ENCODE data around the gene SOX12.

The SOX12 gene

DNA sequence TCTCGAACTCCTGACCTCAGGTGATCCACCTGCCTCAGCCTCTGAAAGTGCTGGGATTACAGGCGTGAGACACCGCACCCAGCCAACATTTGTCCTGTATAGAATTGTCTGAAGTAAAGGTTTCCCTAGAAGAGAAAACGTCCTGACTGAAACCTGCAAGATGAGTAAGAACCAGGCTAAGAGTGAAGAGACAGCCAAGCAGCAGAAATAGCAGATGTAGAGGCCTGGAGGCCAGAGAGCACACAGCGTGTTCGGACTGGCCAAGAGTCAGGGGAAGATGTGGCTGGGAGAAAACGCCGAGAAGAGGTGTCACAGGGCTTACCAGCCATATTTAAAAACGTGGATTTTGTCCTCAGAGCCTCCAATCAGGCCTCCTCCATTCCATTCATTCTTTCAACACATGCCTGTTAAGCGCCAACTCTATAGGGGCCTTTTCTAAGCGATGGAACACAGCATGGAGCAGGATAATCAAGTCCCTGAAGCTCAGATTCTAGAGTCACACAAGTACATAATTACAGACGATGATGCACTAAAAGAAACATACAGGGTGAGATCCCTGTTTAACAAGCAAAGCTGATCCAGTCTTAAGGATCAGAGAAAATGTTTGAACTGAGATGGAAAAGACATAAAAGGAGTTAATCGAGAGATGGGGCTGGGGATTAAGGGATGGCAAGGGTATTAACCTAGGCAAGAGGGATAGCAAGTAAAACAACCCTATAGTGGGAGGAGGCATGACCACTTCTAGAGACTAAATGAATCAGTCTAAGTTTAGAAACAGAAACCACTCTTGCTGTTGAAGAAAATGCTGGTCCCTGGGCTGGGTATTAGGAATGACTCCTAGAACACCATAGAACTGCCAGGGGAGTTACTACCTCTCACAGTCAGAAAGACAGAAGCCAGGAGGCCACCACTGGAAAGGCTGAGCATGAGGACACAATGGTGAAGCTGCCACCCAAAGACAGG, 23.2 kb upstream of the SOX12 start:
- DNase-seq (ENCODE audit: low read depth in 2 of 2) = no peak

DNA sequence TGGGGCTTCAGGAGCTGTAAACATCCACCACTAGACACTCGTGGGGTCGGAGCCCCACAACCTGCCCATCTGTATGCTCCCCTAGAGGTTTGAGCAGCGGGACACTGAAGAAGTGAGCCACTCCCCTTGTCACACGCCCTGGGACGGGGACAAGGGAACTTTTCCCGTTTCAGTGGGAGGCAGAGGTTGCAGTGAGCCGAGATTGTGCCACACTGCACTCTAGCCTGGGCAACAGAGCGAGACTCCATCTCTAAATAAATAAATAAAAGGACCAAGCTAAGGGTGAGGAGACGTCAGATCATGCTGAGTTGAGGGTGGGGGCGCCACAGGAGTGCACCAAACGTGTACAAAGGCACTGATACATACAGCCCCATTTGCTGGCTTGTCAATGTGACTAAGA, 19.6 kb upstream of the SOX12 start:
- no peak for DNase-seq (ENCODE audit: low read depth in 2 of 2)

DNA sequence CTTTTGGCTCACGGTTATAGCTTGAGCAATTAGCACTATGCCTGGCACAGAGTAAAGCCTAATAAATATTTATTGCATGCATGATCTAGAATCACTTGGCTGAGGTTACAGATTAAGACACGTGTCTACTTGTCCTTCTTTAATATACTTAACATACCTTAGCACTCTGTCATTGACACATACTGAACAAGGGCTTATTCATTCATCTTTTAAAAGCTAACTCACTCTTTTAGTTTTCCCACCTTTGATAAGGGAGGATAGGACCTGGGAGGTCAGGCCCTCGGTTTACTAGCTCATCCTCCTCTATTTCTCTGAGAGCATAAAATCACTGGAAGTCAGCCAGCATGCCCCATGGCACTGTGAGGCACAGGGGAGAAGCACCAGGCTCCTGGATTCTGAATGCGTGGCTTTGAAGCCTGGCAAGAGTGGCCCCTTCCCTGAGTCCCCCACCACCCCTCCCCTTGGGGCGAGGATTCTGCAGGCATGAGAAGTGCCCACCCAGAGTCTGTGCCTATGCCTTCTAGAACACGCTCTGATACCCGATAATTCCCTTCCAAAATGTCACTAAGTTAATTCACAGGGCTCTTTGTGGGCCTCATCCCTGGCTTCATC, 16.8 kb upstream of the SOX12 start:
- DNase-seq (ENCODE audit: low read depth in 2 of 2) = no peak

DNA sequence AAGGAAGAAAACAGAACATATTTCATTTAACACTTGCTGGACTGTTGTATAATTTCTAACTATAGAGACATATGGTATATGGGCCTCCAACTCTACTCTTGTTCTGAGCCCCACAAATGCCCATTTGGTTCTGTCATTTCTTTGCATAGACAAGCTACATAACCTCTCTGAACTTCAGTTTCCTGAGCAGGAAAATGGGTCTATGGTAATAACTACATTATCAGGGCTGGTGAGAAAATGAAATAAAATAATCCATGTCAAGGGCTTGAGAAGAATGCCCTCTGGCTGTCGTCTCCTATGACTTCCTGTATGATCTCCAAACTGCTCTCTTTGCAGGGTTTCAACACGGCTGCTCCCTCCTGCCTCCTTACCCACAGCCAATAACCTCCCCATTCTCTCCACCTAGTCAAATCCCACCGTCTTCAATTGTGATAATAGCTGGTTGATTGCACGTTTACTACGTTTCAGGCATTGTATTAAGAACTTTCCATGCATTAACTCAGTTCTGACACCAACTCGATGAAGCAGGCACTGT, 16.0 kb upstream of the SOX12 start:
- DNase-seq (ENCODE audit: low read depth in 2 of 2) = no peak

DNA sequence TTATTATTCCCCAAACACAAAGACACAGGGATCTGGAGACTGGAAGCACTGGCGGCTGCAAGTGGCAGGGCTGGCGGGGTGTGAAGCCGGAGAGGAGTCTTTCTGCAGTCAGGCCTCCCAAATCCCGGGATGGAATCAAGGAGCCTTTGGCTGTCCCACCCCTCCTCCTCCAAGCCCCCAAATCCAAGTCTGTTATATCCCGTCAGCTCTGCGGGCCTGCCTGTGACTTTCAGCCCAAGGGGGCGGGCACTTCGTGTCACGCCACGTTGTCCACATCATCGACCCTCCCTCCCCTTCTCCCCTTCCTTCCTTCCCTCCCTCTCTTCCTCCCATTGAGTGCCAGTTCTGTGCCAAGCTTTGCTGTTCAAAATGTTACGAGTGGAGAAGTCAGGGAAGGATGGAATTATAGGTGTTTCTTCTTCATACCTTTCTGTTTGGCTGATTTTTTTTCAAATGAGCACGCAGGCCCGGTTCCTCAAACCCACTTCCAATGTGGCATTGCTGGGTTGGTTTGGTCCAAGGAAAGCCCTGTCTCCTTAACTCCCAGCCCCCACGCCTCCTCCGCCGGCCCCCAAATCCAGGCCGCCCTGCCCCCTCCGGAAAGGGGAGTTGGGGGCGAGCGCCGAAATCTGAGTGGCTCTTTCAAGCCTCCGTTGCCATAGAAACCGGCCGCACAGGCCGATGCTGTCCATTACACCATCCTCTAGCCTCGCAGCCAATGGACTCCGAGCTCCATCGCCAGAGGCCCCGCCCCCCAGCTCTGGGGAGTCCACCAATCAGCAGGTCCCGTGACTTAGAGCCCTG, 15.3 kb upstream of the SOX12 start:
- peak; percentile 86 to 87 for DNase-seq (ENCODE audit: low read depth in 2 of 2)

DNA sequence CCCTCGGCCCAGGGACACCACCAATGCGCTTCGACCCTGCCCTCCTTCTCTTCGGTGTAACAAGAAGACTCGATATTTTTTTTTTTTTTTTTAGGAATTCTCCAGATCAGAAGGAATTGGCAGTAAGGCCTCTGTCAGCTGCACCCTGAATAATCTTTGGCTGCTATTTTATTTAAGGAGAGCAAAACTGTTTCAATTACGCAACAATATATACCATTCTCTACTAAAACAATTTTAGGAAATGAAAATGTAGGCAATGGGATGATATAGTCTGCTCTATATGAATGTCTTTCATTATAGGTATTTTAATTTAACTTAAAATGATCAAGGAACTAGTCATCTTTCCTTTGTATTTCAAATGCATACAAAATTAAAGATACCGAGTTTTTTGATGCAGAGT, 14.7 kb upstream of the SOX12 start:
- no peak for DNase-seq (ENCODE audit: low read depth in 2 of 2)

DNA sequence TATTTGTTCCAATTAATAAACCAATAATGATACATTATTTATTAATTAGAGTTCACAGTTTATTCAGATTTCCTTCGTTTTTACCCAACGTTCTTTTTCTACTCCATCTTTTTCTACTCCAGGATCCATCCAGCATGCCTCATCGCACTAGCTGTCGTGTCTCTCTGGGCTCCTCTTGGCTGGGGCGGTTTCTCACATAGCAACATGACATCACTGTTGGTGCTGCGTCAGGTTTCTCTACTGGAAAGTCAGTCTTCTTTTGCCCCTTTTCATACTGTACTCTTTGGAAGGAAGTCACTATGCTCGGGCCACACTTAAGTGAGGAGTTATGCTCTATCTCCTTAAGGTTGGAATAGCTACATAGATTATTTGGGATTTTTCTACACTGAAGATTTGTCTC, 13.7 kb upstream of the SOX12 start:
- no peak for DNase-seq (ENCODE audit: low read depth in 2 of 2)

DNA sequence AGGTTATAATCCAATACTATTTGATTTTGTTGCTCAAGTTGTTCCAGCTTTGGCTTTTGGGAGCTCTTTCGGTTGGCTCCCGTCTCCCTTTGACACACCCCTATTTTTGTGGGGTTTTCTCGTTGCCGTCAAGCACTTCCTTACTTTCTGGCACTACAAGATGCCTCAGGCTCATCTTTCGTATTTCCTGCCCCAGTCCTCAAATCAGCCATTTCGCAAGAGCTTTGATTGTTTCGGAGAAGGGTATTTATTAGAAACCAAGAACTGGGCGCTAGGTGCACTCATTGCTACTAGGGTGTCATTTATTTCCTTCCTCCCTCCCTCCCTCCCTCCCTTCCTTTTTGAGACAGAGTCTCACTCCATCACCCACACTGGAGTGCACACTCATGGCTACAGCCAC, 13.3 kb upstream of the SOX12 start:
- DNase-seq (ENCODE audit: low read depth in 2 of 2) = no peak

DNA sequence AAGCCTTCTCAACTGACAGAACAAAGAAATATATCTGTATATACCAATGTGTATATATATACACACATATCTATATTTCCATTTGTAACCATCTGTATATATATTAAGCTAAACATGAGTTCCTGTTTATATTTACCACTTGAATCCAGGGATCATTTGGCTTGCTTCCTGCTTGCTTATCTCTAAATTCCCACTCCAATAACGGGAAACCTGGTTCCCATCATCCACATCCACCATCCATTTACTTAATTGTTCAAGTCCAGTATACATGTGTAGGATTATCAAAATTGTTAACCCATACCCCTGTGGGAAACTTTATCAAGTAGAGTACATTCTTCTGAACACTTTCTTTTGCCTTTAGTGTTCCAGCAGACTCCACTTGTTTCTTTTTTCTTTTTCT, 12.5 kb upstream of the SOX12 start:
- DNase-seq (ENCODE audit: low read depth in 2 of 2) = no peak

DNA sequence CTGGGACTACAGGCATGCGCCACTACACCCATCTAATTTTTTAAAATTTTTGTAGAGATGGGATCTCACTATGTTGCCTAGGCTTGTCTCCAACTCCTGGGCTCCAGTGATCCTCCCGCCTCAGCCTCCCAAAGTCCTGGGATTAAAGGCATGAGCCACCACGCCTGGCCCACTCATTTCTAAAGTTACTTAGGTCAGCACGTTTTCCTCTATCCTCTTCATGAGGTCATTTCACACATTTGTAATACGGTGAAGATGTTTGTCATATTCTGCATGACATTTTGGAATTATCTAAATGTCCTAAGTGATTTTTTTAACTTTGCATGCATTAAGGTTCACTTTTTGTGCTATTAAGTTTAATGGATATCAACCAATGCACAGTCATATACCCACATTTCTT, 11.9 kb upstream of the SOX12 start:
- DNase-seq (ENCODE audit: low read depth in 2 of 2) = no peak

DNA sequence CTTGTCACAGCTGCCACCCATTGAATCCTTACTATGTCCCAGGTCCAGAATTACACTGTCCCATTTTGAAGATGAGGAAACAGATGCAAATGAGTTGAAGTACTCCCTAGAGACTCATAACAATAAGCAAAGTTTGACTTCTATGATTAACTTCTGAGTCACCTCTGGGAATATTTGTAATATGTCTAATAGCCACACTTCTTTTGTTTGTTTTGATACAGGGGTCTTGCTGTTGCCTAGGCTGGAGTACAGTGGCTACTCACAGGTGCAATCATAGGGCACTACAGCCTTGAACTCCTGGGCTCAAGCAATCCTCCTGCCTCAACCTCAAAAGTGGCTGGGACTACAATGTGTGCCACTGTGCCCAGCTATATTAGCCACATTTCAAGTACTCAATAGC, 11.4 kb upstream of the SOX12 start:
- no peak for DNase-seq (ENCODE audit: low read depth in 2 of 2)

DNA sequence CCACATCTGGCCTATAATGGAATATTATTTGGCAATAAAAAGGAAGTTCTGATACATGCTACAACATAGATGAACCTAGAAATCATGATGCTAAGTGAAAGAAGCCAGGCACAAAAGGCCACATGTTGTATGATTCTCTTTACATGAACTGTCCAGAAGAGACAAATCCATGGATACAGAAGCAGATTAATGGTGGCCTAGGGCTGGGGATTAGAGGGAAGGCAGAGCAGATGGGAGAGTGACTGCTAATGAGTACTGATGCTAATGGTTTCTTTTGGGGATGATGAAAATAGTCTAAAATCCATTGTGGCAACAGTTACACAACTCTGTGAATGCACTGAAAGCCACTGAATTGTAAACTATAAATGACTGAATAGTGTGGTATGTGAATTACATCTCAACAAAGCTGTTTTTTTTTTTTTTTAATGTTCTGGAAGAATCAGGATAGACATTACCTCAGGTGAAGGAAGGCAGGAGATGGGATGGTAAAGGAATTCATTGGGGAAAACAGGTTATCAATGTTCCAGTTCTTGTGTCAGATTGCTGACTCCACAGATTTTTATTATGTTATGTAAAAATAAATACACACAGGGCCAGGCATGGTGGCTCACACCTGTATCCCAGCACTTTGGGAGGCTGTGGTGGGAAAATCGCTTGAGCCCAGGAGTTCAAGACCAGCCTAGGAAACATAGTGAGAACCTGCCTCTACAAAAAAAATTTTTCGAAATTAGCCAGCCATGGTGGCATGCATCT, 8.9 kb upstream of the SOX12 start:
- no peak for DNase-seq (ENCODE audit: low read depth in 2 of 2)

DNA sequence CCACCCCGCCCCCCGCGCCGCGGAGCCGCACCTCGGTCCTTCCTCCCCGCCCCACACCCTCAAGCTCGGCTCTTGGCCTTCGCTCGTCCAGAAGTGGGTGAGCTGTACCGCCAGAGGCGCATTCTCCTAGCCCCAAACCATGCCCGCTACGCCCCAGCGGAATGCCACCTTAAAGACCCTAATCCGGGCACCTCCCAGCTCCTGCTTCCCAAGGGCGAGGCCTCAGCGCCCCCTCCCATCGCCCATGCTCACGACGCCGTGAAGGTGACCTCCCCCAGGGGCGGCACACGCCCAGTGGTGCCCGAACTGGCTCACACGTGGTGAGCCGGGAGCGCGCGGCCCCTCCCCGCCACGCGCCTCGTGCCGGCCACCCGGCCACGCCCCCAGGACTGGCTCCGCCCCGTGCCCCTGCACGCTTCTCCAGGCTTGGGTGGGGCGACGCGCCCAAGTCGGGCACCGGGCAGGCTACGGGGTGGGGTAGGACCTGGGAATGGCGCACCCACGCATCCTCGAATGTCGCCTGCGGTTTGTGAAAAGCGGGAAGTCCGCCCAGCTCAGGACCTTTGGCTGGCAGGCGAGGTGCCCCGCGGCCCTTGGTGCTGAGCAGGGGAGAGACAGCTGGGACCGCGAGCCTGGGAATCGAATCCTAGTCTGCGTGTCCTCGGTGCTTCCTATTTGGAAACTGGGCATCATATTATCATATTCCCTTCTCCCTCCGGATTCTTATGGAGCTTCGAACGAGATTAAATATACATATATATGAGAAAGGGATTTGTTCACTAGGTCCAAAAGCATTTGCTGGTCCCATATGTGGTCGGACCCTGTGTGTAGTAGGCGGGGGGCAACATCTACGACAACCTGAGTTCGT, 941 bp upstream of the SOX12 start:
- peak; percentile 75 to 87 for DNase-seq (ENCODE audit: low read depth in 2 of 2)

DNA sequence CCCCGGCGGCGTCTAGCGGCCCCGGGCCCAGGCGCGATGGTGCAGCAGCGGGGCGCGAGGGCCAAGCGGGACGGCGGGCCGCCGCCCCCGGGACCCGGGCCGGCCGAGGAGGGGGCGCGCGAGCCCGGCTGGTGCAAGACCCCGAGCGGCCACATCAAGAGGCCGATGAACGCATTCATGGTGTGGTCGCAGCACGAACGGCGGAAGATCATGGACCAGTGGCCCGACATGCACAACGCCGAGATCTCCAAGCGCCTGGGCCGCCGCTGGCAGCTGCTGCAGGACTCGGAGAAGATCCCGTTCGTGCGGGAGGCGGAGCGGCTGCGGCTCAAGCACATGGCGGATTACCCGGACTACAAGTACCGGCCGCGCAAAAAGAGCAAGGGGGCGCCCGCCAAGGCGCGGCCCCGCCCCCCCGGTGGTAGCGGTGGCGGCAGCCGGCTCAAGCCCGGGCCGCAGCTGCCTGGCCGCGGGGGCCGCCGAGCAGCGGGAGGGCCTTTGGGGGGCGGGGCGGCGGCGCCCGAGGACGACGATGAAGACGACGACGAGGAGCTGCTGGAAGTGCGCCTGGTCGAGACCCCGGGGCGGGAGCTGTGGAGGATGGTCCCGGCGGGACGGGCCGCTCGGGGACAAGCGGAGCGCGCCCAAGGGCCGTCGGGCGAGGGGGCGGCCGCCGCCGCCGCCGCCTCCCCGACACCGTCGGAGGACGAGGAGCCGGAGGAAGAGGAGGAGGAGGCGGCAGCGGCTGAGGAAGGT, 715 bp downstream of the SOX12 start:
- no peak for DNase-seq (ENCODE audit: low read depth in 2 of 2)

DNA sequence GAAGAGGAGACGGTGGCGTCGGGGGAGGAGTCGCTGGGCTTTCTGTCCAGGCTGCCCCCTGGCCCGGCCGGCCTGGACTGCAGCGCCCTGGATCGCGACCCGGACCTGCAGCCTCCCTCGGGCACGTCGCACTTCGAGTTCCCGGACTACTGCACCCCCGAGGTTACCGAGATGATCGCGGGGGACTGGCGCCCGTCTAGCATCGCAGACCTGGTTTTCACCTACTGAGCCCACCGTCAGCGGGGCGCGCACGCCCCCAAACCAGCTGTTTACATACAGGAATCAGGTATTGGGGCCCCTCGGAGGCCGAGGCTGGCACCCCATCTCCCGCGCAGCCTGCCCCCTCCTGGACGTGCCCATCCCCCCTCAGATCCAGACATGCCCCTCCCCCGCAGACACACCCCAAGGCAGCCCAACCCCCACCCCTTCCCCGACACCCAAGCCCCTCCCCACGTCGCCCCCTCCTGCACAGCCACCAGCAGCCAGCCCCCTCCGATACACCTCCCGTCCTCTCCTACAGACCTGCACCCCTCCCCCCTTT, 1.4 kb downstream of the SOX12 start:
- DNase-seq (ENCODE audit: low read depth in 2 of 2) = no peak

DNA sequence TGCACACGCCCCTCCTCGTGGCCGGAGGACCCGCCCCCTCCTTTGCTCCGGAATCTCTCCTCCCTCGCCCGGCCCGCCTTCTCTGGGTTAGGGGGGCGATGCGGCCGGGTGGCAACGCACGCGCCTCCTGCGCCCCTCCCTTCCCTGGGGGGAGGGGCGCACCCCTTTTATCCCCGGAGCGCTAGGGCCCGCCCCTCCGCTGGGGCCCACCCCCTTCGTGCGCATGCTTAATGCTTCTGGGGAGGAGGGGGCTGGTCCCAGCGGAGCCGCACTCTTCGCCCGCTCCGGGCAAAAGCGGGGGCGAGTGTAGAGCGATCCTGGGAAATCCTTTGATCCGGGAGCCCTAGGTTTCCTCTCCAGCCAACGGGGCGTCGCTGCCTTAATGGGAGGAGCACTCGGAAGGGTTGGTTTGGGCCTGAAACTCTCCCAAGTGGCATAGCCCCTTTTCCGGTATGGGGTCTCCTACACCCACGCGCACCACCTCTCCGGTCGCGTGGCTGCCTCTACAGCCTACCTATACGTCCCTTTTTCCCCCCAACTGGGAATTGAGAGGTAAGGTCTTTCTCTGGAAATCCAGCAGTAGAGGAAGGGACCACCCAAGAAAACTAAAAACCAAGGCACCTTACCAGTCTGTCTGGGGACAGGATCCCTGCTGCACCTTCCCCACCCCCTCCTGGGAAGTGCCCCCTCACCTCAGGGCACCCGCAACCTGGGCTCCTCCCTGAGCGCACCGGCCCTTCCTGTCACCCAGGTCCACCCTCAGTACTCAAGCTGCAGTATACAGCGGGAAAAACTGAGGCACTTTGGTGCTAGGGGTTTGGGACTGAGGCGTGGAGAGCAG, 2.1 kb downstream of the SOX12 start:
- DNase-seq (ENCODE audit: low read depth in 2 of 2) = peak; percentile 64 to 73

DNA sequence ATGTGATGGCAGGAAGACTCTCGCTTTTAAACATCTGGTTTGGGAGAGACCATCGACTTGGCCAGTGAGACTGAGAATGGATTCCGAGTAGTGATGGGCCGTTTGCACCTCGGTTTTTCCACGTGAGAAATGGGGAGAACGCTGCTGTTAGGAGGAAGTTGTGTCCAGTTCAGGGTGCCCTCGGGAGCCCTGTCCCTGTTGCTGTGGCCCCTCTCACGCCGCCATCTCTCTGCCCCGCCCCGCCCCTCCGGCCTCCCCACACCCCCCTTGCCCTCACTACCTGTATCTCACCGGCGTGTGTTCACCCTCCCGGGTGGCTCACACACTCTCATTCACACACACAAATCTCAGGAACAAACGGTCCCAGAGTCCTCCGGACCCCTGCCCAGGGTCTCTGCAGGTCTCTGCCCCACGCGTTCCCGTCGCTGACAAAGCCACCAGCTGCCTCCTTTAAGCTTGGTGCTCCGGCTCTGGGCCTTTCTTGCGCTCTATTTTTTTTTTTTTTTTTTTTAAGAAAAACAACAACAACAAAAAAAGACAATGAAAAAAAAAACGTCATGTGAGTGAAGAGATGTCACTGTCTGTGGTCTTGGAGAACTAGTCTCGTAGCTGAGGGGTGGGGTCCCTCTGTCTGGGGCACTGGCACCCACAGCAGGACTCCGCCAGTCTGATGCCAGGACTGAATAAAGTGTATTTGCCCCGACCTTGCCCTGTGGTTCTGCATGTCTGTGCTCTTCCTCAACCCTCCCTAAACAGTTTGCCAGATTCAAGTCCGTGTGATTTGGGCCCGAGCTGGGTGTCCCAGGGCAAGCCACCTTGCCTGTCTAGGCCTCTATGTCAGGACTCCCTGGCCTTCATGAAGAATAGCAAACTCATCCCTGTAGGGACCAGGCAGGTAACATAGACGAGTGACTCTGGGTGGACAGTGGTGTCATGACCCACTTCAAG, 2.9 kb downstream of the SOX12 start:
- DNase-seq (ENCODE audit: low read depth in 2 of 2) = no peak

Data from stimulated activated CD4-positive, alpha-beta T cell treated with anti-CD3 and anti-CD28 coated beads, Interleukin-15, amount 100 ng/mL, for 48 hours (primary cell).